ENCODE data around the gene SH3GL3.

The SH3GL3 gene

GRCh38 chr15:83658430-83659416 lies 211.6 kb downstream of the SH3GL3 start:
- H3K9me3 Mint-ChIP-seq (ENCODE audit: low read depth) = peaks cover 7% of the 10 kb centered on the region
- H3K27me3 Mint-ChIP-seq = peaks cover 10% of the 10 kb centered on the region
- no peak overlapping the region for H3K27ac Mint-ChIP-seq
- no peak overlapping the region for H3K4me3 Mint-ChIP-seq
- H3K4me1 Mint-ChIP-seq (ENCODE audit: low read depth) = no peaks in the 10 kb centered on the region
- no peaks in the 10 kb centered on the region for H3K36me3 Mint-ChIP-seq

DNA sequence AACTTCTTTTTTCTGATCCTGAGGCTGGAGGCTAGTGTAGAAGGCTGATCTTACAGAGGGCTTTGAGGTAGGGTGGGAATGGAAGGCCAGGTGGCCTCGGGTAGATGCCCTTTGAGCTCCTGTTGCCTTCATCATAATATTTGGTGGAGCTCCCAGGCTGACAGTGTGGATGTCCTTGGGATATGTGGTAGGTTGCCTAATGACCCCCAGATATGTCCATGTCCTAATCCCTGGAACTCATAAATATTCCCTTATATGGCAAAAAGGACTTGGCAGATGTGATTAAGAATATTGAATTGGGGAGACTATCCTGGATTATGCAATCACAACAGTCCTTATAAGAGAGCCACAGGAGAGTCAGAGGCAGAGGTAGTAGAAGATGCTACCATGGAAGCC lies 212.3 kb downstream of the SH3GL3 start:
- Mint-ChIP-seq H3K27me3 (peaks cover 10% of the 10 kb centered on the region), H3K9me3 (ENCODE audit: low read depth) (peaks cover 7% of the 10 kb centered on the region), H3K4me3 (no peak overlapping the region), H3K36me3 (no peaks in the 10 kb centered on the region), H3K27ac (no peak overlapping the region), H3K4me1 (ENCODE audit: low read depth) (no peaks in the 10 kb centered on the region)

DNA sequence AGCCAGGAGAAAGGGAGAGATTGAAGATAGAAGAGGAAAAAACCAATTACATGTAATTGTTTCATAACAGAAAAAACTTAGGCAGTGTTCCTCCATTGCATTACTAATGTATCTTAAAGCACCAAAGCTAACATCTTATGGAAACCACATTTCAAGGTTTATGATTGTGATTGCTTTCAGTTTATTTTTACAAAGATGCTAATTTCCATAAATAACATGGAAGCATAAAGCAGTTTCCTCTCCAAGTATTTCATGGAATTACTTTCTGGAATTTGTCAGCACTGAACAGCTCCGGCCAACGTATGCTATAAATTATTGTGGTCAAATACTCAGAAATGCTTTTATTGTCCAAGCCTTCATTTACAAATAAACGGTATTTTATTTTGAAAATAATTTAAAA lies 218.3 kb downstream of the SH3GL3 start:
- no peak overlapping the region for H3K27ac Mint-ChIP-seq
- no peaks in the 10 kb centered on the region for H3K4me1 Mint-ChIP-seq (ENCODE audit: low read depth)
- peaks cover 4% of the 10 kb centered on the region for H3K27me3 Mint-ChIP-seq
- H3K4me3 Mint-ChIP-seq = no peak overlapping the region
- H3K9me3 Mint-ChIP-seq (ENCODE audit: low read depth) = peaks cover 3% of the 10 kb centered on the region
- no peaks in the 10 kb centered on the region for H3K36me3 Mint-ChIP-seq
